AG09319 (cell line): ENCODE results near the gene ITGBL1.
A peak's percentile ranks its signal among the peaks of the same experiment; 100 is the strongest.

Experiments used
- DNase-seq: peaks from one replicate; pipeline ENCODE4 v3.0.0-alpha.2; 2010; ENCODE audit warnings: low read depth; ENCODE audit errors: extremely low read depth
- TF ChIP-seq, protein P1 (sequence below): IDR thresholded peaks from 2 replicates; pipeline ENCODE4 v1.5.1; 2011; ENCODE audit warnings: low read depth, mild to moderate bottlenecking, inconsistent platforms, low read length, moderate library complexity

Gene ITGBL1

DNA sequence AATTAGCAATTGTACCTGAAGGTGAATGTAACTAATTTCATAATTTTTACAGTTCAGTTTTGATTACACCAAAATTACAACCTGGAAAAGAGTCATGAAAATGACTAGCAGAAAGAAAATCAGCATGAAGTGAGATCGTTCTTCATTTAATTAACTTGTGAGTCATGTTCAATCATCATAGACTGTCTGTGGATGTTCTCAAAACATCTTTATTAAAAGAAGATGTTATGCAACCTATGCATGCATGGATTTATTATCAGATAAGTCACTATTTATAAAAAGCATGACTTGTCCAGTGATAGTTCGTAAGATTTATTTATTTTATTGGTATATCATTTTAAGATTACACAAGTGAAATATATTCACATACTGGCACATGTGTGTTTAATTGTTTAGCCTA is 245.9 kb downstream of the ITGBL1 start:
- TF ChIP-seq, protein P1, sequence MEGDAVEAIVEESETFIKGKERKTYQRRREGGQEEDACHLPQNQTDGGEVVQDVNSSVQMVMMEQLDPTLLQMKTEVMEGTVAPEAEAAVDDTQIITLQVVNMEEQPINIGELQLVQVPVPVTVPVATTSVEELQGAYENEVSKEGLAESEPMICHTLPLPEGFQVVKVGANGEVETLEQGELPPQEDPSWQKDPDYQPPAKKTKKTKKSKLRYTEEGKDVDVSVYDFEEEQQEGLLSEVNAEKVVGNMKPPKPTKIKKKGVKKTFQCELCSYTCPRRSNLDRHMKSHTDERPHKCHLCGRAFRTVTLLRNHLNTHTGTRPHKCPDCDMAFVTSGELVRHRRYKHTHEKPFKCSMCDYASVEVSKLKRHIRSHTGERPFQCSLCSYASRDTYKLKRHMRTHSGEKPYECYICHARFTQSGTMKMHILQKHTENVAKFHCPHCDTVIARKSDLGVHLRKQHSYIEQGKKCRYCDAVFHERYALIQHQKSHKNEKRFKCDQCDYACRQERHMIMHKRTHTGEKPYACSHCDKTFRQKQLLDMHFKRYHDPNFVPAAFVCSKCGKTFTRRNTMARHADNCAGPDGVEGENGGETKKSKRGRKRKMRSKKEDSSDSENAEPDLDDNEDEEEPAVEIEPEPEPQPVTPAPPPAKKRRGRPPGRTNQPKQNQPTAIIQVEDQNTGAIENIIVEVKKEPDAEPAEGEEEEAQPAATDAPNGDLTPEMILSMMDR = no peak
- no peak for DNase-seq

DNA sequence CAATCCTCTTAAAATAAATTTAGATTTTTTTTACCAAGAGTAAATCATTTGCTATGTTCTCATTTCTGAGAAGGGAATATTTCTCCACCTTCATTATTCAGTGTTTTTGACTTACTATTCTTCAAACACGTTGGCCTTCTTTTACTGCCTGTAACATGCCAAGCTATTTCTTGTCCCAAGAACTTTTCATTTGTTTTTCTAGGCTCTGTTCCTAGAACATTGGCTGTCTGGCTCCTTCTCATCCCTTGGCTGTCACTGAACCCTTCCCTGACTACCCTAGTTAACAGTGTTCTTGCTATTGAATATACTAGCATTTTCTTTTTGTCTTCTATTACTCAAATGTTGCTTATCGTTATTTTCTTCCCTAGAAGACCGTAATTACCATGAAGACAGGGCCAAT is 248.1 kb downstream of the ITGBL1 start:
- TF ChIP-seq, protein P1 = no peak
- DNase-seq = no peak

DNA sequence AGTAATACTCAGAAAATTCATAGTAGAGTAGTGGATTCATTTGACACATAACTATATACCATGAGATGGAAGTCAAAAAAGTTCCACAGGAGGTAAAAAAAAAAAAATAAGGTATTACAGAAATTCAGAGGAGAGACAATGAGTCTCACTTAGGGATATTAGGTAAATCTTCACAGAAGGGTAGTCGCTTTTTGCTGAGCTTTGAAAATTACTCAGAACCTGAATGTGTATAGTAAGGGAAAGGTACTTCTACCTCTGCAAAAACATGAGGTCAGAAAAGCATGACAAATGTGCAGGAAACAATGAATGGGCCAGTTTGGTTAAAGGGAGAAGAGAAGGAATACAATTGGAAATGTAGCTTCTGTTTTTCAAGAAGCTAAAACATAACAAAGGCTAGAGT is 250.6 kb downstream of the ITGBL1 start:
- TF ChIP-seq, protein P1 = no peak

DNA sequence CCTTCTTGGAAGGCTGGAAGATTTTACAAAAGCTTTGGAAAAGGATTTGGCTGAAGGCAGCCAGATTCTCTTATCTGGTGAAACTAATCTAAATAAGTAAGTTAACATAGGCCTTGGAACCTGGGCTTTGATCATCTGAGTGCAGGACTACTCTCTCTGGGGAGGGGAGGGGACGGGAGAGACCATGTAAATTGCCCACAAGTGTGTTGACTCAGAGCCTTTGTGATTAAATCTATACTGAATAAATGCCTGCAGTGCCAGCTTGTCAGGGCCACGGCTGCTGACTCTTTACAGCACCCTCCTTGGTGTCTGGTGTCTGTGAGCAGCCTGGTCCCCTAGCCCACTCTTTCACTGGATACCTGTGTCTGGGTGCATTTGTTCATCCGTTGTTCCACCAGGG is 251.4 kb downstream of the ITGBL1 start:
- no peak for DNase-seq
- TF ChIP-seq, protein P1 = no peak

More for the DNA sequence above, 250.6 kb downstream of the ITGBL1 start:
- DNase-seq = no peak

DNA sequence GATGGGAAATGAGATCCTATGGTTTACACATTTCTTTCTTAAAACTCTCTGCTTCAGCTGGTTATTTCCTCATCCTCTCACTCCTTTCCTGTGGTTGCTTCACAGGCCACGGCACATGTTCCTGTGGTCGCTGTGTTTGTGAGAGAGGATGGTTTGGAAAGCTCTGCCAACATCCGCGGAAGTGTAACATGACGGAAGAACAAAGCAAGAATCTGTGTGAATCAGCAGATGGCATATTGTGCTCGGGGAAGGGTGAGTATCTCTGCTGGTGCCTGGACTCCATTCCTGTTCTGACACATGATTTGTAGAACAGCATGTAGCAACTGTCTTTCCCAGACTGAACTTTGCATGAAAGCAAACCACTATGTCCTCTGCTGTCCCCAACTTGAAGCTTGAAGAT is 254.2 kb downstream of the ITGBL1 start:
- TF ChIP-seq, protein P1 = no peak

DNA sequence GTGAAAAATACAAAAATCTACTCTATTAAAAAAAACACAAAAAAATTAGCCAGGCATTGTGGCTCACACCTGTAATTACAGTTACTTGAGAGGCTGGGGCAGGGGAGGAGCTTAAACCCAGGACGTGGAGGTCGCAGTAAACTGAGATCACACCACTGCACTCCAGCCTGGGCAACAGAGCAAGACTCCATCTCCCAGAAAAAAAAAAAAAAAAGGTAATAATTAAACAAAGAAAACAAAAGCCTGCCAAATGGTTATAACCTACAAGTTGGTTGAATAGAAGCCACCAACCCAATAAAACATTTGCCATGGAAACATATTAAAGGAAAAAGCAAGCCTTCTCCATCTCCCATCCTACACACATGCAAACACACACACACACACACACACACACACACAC is 255.2 kb downstream of the ITGBL1 start:
- TF ChIP-seq, protein P1 = no peak
- DNase-seq = no peak

More for the DNA sequence above, 254.2 kb downstream of the ITGBL1 start:
- DNase-seq = peak; percentile 86

DNA sequence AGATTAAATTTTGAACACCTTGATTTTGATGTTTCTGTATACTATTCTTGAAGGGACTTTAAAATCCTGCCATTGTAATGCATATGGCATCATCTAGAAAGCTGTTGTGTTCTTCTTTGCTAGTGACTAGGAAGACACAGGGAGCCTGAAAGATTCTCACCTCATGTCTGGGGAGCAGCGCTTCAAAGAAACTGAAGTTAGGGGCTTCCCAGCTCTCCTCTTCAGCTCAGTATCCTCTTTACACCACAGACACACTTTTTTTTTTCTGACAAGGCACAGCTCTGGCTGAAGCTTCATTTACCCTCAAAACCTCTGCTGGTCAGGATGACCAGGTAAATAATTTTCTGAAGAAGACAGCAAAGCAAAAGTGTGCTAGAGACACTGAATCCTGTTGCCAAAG is 255.6 kb downstream of the ITGBL1 start:
- TF ChIP-seq, protein P1 = no peak
- no peak for DNase-seq
